Activated CD8-positive, alpha-beta T cell treated with anti-CD3 and anti-CD28 coated beads, Interleukin-2, amount 10 ng/mL, durations not matched to agents 7 days and 5 days (primary cell): ENCODE results near the gene GPX2. TPM values are rescaled to one million over a fixed set of nuclear protein-coding genes. Genes with fewer than 3 reads are reported as not detected.
A peak's percentile ranks its signal among the peaks of the same experiment; 100 is the strongest.

Experiments
- ATAC-seq: fragments of 150-1000 bp; cut with Tn5 transposase; one replicate; pipeline ENCODE4 v1.10.0; 2021; ENCODE audit warnings: moderate library complexity
- CTCF ChIA-PET: fragments of 350-600 bp; sonication (Branson Sonifier 250); formaldehyde crosslinking; loops from one replicate; lab custom pipeline; 2021; ENCODE audit warnings: antibody characterized with exemption; lab: Charles Lee
- POLR2A ChIA-PET: fragments of 350-600 bp; sonication (Branson Sonifier 250); formaldehyde crosslinking; loops from one replicate; lab custom pipeline; 2021; ENCODE audit warnings: antibody characterized with exemption; lab: Charles Lee
- DNase-seq: peaks from one replicate; pipeline ENCODE4 v3.0.0-alpha.2; 2020
- H3K27ac Mint-ChIP-seq: one replicate; pipeline ENCODE4 v1.8.0; 2021; ENCODE audit warnings: mild to moderate bottlenecking, mixed read lengths
- H3K27me3 Mint-ChIP-seq: one replicate; pipeline ENCODE4 v1.8.0; 2021; ENCODE audit warnings: low read depth, mixed read lengths
- H3K36me3 Mint-ChIP-seq: one replicate; pipeline ENCODE4 v1.8.0; 2021; ENCODE audit warnings: low read depth, mixed read lengths
- H3K4me1 Mint-ChIP-seq: one replicate; pipeline ENCODE4 v1.8.0; 2021; ENCODE audit warnings: low read depth, mixed read lengths
- H3K4me3 Mint-ChIP-seq: one replicate; pipeline ENCODE4 v1.8.0; 2021; ENCODE audit warnings: mild to moderate bottlenecking, mixed read lengths
- H3K9me3 Mint-ChIP-seq: one replicate; pipeline ENCODE4 v1.8.0; 2022; ENCODE audit warnings: mixed read lengths; ENCODE audit not compliant: insufficient read depth
- total RNA-seq, 2 experiments: library from RNA; stranded (reverse); gene quantifications; one replicate each; pipeline ENCODE4 v1.2.3, GENCODE V29; 2021

The GPX2 gene
- total RNA-seq, 2 experiments from 2014 or later = not detected

DNA sequence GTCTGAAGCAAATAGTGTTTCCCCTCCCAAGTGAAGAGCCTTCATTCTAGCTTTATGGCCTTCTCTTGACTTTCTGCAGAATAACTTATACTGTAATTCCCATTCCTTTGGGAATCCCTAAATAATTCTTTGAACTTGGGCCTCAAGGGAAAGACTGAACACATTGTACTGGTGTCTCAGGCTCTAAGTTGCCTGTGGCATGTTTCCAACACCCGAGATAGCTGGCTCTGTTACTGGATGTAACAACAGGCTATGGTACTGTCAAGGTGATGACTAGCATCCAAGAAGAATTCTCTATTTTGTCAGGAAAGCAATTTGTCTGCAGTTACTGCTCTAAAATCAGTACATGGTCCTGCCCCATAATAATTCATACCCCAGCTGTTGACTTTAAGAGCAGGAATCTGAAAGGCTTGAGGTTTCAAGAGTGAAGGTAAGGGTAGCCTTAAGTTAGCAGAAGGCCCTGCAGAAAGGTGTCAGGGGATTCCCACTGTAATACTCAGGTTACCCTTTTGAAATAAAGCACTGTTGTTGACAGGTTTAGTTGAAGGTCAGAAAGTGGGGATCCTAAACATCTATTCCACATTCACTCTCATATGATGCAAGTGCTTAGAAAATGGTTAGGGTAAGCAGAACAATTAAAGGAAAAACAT is 5.2 kb downstream of the GPX2 start:
- ChIA-PET POLR2A (interaction anchor here (0.9 to 2.3 kb wide), 2 partner anchors 16 to 23 kb away, joined by 3 to 13 read pairs; partner anchors contain the start of gene CHURC1), CTCF (interaction anchor here (0.8 to 2.3 kb wide), 13 partner anchors 10 to 114 kb away, joined by 3 to 10 read pairs (median 4); partner anchors contain the start of genes CHURC1 and FNTB)
- H3K9me3 Mint-ChIP-seq = no peaks in the 10 kb centered on the region
- H3K4me1 Mint-ChIP-seq = peaks cover 26% of the 10 kb centered on the region
- peaks cover 52% of the 10 kb centered on the region for H3K36me3 Mint-ChIP-seq
- H3K27ac Mint-ChIP-seq = no peak overlapping the region
- no peak for DNase-seq
- H3K27me3 Mint-ChIP-seq = no peaks in the 10 kb centered on the region
- H3K4me3 Mint-ChIP-seq = no peak overlapping the region
- ATAC-seq = no peak

DNA sequence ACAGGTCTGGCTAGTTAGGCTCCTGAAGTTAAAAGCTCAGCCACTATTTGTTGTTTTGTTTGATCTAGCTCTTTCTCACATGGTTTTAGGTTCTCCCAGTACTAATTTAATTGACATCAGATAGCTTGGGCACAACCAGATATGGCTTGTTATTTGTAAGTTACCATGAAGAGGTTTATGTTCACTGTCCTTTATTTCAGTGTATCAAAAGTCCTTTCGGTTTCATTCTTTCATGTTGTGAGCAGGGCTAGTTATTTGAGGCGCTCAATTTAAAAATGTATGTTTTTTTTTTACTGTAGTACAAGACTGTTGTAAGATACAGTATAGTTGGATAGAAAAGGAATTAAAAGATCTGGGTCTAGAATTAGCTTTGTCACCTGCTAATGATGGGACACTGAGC is 7.0 kb downstream of the GPX2 start:
- ChIA-PET CTCF (interaction anchor here (0.6 to 2.3 kb wide), 6 partner anchors 9 to 498 kb away, joined by 3 to 9 read pairs (median 4); no protein-coding TSS in a partner anchor), POLR2A (interaction anchor here (0.6 to 2.3 kb wide), 2 partner anchors 12 to 21 kb away, joined by 3 to 13 read pairs; partner anchors contain the start of gene CHURC1)
- Mint-ChIP-seq H3K9me3 (no peaks in the 10 kb centered on the region), H3K27me3 (no peaks in the 10 kb centered on the region), H3K36me3 (peaks cover 60% of the 10 kb centered on the region), H3K27ac (peak overlapping the region; percentile 7), H3K4me3 (peak overlapping the region; percentile 2), H3K4me1 (peaks cover 26% of the 10 kb centered on the region)
- DNase-seq (no peak), ATAC-seq (peak; percentile 60)

GRCh38 chr14:64934338-64934929 is 8.1 kb downstream of the GPX2 start:
- DNase-seq = no peak
- H3K27ac Mint-ChIP-seq = no peak overlapping the region
- peaks cover 57% of the 10 kb centered on the region for H3K36me3 Mint-ChIP-seq
- ChIA-PET CTCF (no interaction called here), POLR2A (no interaction called here)
- no peaks in the 10 kb centered on the region for H3K27me3 Mint-ChIP-seq
- ATAC-seq = no peak
- H3K4me1 Mint-ChIP-seq = peaks cover 29% of the 10 kb centered on the region
- H3K9me3 Mint-ChIP-seq = no peaks in the 10 kb centered on the region
- H3K4me3 Mint-ChIP-seq = no peak overlapping the region

DNA sequence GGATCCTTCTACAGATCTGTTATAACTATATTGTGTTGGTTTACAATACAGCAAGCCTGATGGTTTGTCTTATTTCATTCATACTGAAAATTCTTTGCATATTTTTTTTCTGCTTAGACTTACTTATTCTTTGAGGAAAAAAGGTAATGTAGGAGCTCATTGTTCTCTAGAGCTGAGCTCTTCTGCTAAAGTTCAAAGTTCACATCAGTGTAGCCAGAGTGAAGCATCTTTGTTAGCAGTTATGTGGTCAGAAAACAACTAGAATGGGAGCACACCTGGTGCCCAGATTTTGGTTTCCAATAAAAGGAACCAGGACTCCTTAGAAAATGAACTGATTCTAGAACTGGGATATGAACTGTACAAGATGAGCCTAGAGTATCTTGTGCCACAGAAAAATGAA is 10.3 kb downstream of the GPX2 start:
- POLR2A ChIA-PET = no interaction called here
- no peaks in the 10 kb centered on the region for H3K27me3 Mint-ChIP-seq
- H3K9me3 Mint-ChIP-seq = no peaks in the 10 kb centered on the region
- ATAC-seq = no peak
- no peak overlapping the region for H3K27ac Mint-ChIP-seq
- peaks cover 22% of the 10 kb centered on the region for H3K4me1 Mint-ChIP-seq
- CTCF ChIA-PET = interaction anchor here (1.2 kb wide), 1 partner anchor 40 kb away, joined by 4 read pairs; no protein-coding TSS in a partner anchor
- H3K4me3 Mint-ChIP-seq = no peak overlapping the region
- H3K36me3 Mint-ChIP-seq = peaks cover 43% of the 10 kb centered on the region
- no peak for DNase-seq

DNA sequence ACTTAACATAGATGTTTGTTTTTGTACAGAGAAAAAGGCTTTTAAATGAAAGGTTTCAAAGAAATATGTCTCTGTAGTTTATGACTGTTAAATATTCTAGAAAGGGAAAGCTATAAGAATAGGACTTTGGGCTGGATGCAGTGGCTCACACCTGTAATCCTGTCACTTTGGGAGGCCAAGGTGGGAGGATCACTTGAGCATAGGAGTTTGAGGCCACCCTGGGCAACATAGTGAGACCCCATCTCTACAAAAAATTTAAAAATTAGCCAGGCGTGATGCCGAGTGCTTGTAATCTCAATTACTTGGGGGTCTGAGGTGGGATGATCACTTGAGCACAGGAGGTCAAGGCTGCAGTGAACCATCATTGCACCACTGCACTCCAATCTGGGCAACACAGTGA is 11.4 kb downstream of the GPX2 start:
- DNase-seq (no peak), ATAC-seq (no peak)
- CTCF ChIA-PET = interaction anchor here (1.2 kb wide), 1 partner anchor 39 kb away, joined by 4 read pairs; no protein-coding TSS in a partner anchor
- POLR2A ChIA-PET = no interaction called here
- H3K36me3 Mint-ChIP-seq = peaks cover 51% of the 10 kb centered on the region
- no peak overlapping the region for H3K4me3 Mint-ChIP-seq
- H3K27ac Mint-ChIP-seq = no peak overlapping the region
- no peaks in the 10 kb centered on the region for H3K27me3 Mint-ChIP-seq
- peaks cover 27% of the 10 kb centered on the region for H3K4me1 Mint-ChIP-seq
- no peaks in the 10 kb centered on the region for H3K9me3 Mint-ChIP-seq

- no peak overlapping the region for H3K27ac Mint-ChIP-seq
- POLR2A ChIA-PET = interaction anchor here (1.9 kb wide), 1 partner anchor 15 kb away, joined by 12 read pairs; the partner anchor contains the start of gene CHURC1
Measured at GRCh38 chr14:64930085-64930843, 12.3 kb downstream of the GPX2 start.

GRCh38 chr14:64929014-64929359 is 13.6 kb downstream of the GPX2 start:
- Mint-ChIP-seq H3K27ac (no peak overlapping the region), H3K27me3 (no peaks in the 10 kb centered on the region), H3K36me3 (peaks cover 46% of the 10 kb centered on the region), H3K9me3 (no peaks in the 10 kb centered on the region), H3K4me1 (peaks cover 16% of the 10 kb centered on the region), H3K4me3 (no peak overlapping the region)
- ChIA-PET CTCF (interaction anchor here (1.5 kb wide), 1 partner anchor 14 kb away, joined by 3 read pairs; the partner anchor contains the start of gene CHURC1), POLR2A (interaction anchor here (1.0 to 1.9 kb wide), 2 partner anchors 10 to 14 kb away, joined by 3 to 12 read pairs; partner anchors contain the start of gene CHURC1)
- ATAC-seq (peak; percentile 48), DNase-seq (peak; percentile 28)

More at GRCh38 chr14:64930085-64930843, 12.3 kb downstream of the GPX2 start:
- DNase-seq = no peak
- Mint-ChIP-seq H3K36me3 (peaks cover 49% of the 10 kb centered on the region), H3K9me3 (no peaks in the 10 kb centered on the region), H3K4me1 (peaks cover 21% of the 10 kb centered on the region), H3K4me3 (no peak overlapping the region), H3K27me3 (no peaks in the 10 kb centered on the region)
- ATAC-seq = no peak
- CTCF ChIA-PET = interaction anchor here (1.5 kb wide), 1 partner anchor 16 kb away, joined by 3 read pairs; the partner anchor contains the start of gene CHURC1

DNA sequence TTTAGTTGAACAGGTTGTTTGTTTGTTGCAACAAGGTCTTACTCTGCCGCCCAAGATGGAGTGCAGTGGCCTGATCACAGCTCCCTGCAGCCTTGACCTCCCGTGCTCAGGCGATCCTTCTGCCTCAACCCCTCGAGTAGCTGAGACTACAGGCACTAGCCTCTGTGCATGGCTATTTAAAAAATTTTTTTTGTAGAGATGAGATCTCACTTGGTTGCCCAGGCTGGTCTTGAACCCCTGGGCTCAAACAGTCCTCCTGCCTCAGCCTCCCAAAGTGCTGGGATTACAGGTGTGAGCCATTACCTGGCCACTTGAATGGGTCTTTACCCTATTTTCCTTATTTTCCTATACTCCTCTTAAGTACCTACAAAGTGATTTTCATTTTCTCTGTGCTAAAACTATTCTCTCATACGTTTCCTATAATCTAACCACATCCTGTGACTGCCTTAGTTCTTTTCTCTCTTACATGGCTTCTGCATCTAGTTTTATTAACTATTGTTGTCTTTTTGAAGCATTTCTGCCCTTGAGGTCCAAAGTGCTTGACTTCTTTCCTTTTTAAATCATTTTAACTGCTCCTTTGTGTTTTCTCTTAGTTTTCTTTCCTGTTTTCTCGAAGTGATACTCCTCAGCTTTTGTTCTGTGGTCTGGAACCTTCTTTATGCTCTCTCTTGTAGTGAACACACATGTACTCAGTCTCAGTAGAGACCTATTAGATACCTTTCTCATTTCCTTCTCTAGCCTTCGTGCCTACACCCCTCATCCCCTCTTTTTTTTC is 14.1 kb downstream of the GPX2 start:
- H3K4me3 Mint-ChIP-seq = no peak overlapping the region
- ATAC-seq (peak; percentile 82), DNase-seq (no peak)
- peaks cover 20% of the 10 kb centered on the region for H3K4me1 Mint-ChIP-seq
- CTCF ChIA-PET = interaction anchor here (1.0 to 2.1 kb wide), 4 partner anchors 14 to 37 kb away, joined by 3 to 15 read pairs (median 6); partner anchors contain the start of gene CHURC1
- H3K9me3 Mint-ChIP-seq = no peaks in the 10 kb centered on the region
- POLR2A ChIA-PET = interaction anchor here (1.0 to 1.9 kb wide), 2 partner anchors 10 to 13 kb away, joined by 3 to 12 read pairs; partner anchors contain the start of gene CHURC1
- no peaks in the 10 kb centered on the region for H3K27me3 Mint-ChIP-seq
- H3K36me3 Mint-ChIP-seq = peaks cover 45% of the 10 kb centered on the region
- no peak overlapping the region for H3K27ac Mint-ChIP-seq

- ATAC-seq (no peak), DNase-seq (no peak)
- H3K4me1 Mint-ChIP-seq = peaks cover 20% of the 10 kb centered on the region
- H3K4me3 Mint-ChIP-seq = no peak overlapping the region
- peaks cover 34% of the 10 kb centered on the region for H3K36me3 Mint-ChIP-seq
- no peaks in the 10 kb centered on the region for H3K9me3 Mint-ChIP-seq
- ChIA-PET POLR2A (interaction anchor here (1.3 kb wide), 1 partner anchor 12 kb away, joined by 6 read pairs; the partner anchor contains the start of gene CHURC1), CTCF (interaction anchor here (0.8 to 2.1 kb wide), 9 partner anchors 8 to 60 kb away, joined by 3 to 15 read pairs (median 3); partner anchors contain the start of genes CHURC1 and FNTB)
- H3K27me3 Mint-ChIP-seq = no peaks in the 10 kb centered on the region
- no peak overlapping the region for H3K27ac Mint-ChIP-seq
Measured at GRCh38 chr14:64927031-64927430, 15.5 kb downstream of the GPX2 start.

GRCh38 chr14:64926398-64926995 is 16.0 kb downstream of the GPX2 start:
- ChIA-PET CTCF (interaction anchor here (0.8 to 2.1 kb wide), 9 partner anchors 8 to 60 kb away, joined by 3 to 15 read pairs (median 3); partner anchors contain the start of genes CHURC1 and FNTB), POLR2A (interaction anchor here (1.3 kb wide), 1 partner anchor 12 kb away, joined by 6 read pairs; the partner anchor contains the start of gene CHURC1)
- Mint-ChIP-seq H3K27ac (peak overlapping the region; percentile 16), H3K36me3 (peaks cover 37% of the 10 kb centered on the region), H3K27me3 (no peaks in the 10 kb centered on the region), H3K4me1 (peaks cover 20% of the 10 kb centered on the region), H3K4me3 (no peak overlapping the region), H3K9me3 (no peaks in the 10 kb centered on the region)
- ATAC-seq (no peak), DNase-seq (no peak)
